ENCODE data around the gene CUBN.
A peak's percentile ranks its signal among the peaks of the same experiment; 100 is the strongest.

The CUBN gene

GRCh38 chr10:16952080-16952479, 177.5 kb downstream of the CUBN start:
- DNase-seq (ENCODE audit: low read depth): no peak

DNA sequence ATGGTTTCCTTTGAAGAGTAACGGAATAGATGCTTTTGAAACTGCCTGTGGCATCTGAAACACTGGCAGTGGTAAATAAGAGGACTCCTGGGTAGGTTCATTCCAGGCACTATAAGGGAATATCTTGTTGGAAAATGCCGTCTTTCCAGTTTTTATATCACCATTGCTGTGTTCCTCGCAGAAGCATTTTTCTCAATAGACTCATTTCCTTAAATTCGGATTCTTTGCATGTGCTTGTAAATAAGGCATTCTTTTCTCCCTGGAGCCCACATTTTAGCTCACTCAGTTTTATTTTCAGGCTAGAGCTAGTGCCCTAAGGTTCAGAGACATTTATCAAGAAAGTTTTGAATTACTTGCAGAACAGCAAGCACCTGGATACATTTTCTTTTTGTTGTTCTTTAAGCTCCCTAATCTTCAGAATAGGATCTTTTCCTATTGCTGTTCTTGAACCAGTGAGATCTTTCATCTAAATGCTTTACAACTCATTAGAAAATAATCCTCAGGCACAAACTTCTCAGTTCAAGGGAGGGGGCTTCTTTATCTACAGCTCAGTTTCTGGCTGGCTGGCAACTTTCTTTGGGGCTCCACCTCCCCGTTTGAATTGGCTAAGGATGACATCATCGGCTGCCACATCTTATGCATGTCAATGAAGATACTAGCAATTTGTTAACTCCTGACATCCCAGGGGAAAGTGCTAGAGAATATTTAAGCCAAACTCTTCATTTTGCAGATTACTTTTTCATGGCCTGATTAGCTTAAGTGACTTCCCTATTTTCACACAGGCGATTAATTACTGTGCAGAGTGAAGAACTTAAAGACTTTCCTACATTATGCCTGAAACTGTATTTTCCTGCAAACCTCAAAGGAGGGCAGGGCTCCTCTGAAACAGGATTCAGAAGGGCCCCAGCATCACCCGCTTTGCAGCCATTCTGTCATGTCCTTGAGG, 178.7 kb downstream of the CUBN start:
- no peak for DNase-seq (ENCODE audit: low read depth)

DNA sequence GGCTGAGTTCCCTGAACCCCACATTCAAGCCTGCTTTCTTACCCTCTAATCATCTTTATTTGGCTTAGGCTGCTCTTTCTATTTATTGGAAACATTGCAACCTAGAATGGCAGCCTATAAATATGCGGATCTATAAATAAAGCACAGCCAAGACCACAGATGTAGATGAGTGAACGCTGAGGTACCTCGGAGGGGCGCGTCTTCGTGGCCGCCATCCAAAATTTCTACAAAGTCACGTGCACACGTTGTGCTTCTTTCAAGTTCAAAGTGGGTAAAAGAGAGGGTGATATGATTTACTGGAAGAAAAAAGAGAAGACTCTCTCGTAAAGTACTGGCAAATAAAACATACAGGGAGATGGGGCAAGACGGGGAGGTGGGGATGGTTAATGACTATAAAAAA, 179.8 kb downstream of the CUBN start:
- DNase-seq (ENCODE audit: low read depth): no peak

GRCh38 chr10:16948361-16948760, 181.2 kb downstream of the CUBN start:
- no peak for DNase-seq (ENCODE audit: low read depth)

- no peak for DNase-seq (ENCODE audit: low read depth)
Observed at GRCh38 chr10:16947069-16947468, 182.5 kb downstream of the CUBN start.

GRCh38 chr10:16945593-16945992, 184.0 kb downstream of the CUBN start:
- DNase-seq (ENCODE audit: low read depth): no peak

- no peak for DNase-seq (ENCODE audit: low read depth)
Observed at GRCh38 chr10:16944986-16945385, 184.6 kb downstream of the CUBN start.

- DNase-seq (ENCODE audit: low read depth): peak; percentile 83
Observed at GRCh38 chr10:16944402-16944801, 185.2 kb downstream of the CUBN start.

DNA sequence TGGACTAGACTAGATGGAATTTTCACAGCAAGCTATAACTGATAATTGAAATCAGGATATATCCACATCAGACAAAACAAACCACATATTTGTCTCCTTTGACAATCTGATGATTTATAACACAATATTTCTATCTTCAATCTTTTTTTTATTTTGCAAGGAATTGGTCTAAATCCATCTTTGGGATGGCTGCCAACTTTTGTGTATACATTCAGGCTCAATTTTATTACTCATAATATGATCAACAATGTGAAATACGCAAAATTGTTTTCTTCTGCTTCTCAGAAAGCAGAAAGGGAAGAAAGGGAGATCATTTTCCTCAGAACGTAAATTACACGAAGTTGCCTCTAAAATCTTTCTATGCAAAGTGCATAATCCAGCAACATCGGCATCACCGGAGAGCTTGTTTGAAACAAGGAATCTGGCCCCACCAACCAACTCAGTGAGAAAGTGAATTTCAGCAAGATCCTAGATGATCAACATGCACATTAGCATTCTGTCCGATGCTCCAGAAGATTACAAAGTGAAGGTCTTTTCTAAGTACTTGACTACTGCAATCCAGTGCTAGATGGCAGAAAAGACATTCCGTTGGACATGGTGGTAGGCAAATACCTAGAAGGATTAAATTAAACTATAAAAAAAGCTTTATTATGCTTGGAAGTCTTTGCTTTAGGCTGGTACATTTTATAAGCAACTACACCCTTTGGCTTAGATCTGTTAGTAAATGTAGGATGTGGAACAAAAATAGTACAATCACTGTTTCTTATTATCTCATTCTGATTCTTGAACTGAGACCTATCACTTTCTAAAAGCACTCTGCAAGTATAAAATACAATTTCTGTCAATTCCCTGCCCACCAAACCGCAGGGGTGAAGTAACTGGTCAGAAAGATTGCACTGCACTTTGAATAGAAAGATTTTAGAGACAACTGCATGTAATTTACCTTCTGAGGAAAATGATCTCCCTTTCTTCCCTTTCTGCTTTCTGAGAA, 186.0 kb downstream of the CUBN start:
- DNase-seq (ENCODE audit: low read depth): no peak

DNA sequence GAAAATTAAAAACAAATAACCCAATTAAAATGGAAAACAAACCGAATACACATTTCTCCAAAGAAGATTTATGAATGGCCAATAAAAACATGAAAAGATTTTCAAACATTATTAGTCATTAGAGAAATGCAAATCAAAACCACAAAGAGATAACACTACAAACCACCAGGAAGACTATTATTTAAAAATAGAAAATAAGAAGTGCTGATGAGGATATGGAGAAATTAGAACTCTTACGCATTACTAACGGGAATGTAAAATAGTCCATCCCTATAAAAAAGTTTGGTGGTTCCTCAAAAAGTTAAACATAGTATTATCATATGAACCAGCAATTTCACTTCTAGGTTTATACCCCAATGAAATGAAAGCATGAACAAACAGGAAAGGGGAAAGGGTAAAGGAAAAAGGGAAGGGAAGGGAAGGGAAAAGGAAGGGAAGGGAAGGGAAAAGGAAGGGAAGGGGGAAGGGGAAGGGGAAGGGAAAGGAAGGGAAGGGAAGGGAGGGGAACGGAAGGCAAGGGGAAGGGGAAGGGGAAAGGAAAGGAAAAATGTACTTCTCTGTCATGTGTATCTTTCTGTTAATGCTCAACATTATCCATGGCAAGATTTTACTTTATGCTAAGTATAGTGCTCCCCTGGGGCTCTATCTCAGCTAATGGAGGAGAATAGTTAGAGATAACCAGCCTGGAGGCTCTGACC, 187.1 kb downstream of the CUBN start:
- DNase-seq (ENCODE audit: low read depth): no peak

GRCh38 chr10:16941870-16942269, 187.7 kb downstream of the CUBN start:
- DNase-seq (ENCODE audit: low read depth): no peak

DNA sequence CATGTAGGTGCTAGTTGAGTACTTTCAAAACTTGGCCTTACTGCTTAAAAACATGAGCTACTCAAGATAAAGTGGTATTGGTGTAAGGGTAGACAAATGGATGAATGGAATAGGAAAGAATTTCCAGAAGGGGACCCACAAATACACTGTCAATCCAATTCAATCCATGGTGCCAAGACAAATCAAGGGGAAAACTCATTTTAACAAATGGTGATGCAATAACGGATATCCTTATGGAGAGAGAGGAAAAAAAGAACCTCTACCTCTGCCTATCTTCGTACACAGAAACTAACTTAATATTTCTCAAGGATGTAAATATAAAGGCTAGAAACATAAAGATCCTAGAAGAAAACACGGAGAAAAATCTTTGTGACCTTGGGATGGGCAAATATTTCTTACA, 188.5 kb downstream of the CUBN start:
- no peak for DNase-seq (ENCODE audit: low read depth)

- no peak for DNase-seq (ENCODE audit: low read depth)
Observed at GRCh38 chr10:16938952-16939351, 190.7 kb downstream of the CUBN start.

DNA sequence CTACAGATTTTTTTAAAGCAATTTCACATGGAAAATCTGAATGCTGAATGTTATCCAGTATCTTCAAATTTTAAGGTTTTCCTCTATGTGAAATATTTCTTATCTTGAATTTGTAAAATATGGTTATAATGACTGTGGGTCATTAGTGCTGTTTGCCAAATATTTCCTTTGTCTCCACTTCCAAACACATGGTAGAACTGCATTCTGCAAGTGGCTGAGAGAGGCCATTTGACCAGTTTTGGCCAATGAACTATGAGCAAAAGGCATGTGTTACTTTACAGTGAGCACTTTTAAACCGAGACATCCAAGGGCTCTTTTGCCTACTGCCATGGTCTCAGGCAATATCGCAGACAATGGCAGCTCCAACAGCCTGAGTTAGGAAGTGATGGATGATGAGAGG, 195.2 kb downstream of the CUBN start:
- no peak for DNase-seq (ENCODE audit: low read depth)

DNA sequence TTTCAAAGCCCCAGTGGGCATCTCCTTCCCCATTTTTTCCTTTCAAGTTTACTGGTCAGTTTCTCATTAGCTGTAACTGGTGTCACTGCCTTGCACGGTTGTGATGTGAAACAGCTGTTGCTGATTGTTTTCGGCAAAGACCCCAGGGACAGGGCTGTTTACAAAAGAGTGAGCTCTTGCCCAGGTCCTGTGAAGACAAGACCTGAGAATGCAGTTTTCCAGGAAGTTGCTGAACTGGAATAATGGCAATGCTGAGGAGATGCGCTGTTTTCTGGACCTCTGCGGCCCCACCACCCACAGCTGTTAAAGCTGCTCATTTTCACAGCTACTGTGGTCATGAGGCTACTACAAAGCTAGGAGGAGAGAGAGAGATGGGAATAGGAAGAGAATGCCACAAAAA, 195.8 kb downstream of the CUBN start:
- DNase-seq (ENCODE audit: low read depth): no peak

DNA sequence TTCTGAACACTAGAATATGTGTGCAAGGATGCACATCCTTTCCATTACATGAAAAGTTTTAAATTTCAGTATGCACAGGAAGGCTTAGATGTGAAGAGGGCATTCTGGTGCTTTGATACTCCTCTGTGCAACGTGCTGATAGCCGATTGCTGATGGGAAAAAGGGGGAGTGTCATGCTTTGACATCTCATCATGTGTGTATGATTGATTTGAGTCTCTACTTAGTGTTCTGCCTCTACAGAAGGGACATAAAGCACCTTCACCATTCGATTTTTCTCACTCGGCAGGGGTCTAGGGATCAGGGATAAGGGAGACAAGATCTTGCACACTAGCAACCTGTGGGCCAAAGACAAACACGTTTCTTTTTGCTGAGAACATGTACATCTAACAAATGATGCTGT, 197.7 kb downstream of the CUBN start:
- no peak for DNase-seq (ENCODE audit: low read depth)

DNA sequence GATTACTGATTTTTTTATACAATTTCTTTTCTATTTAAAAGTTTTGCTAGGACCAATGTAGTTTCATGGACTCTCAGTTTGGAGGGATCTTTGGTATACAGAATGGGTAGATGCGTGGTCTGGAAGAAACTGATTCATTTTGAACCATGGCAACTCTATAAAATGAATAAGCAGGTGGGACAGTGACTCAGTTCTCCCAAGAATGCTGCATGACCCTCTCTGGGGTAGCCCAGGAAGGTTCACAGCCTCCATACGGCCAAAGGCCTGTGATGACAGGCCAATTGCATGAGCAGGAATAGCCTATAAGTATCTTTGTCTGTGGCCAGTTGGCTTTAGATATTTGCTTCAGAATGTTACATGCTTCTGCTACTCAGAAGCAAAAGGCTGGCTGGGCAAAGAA, 199.1 kb downstream of the CUBN start:
- no peak for DNase-seq (ENCODE audit: low read depth)

GRCh38 chr10:16929069-16929468, 200.5 kb downstream of the CUBN start:
- no peak for DNase-seq (ENCODE audit: low read depth)

- no peak for DNase-seq (ENCODE audit: low read depth)
Observed at GRCh38 chr10:16927546-16927945, 202.1 kb downstream of the CUBN start.

- DNase-seq (ENCODE audit: low read depth): no peak
Observed at GRCh38 chr10:16923726-16924125, 205.9 kb downstream of the CUBN start.

GRCh38 chr10:16923309-16923708, 206.3 kb downstream of the CUBN start:
- no peak for DNase-seq (ENCODE audit: low read depth)
